SK-N-SH treated with all-trans-retinoic acid at 6 μM for 48 hours (cell line): ENCODE results near the gene PIGW.

Experiments used
- ATAC-seq: fragments of 200-7000 bp; cut with Tn5 transposase; 3 replicates; pipeline ENCODE4 v1.9.1; 2020; ENCODE audit warnings: mild to moderate bottlenecking, moderate library complexity
- ARNTL ChIP-seq: fragments of 450-650 bp; formaldehyde crosslinking; IDR thresholded peaks from 2 replicates; pipeline ENCODE4 v1.5.0; 2020; ENCODE audit warnings: low read depth, mild to moderate bottlenecking, moderate library complexity, borderline replicate concordance
- CSRNP3 ChIP-seq: fragments of 250-450 bp; sonication (Bioruptor Pico); IDR thresholded peaks from 2 replicates; pipeline ENCODE4 v1.5.1; 2021; ENCODE audit warnings: mild to moderate bottlenecking, moderate library complexity
- ESRRG ChIP-seq: fragments of 250-450 bp; sonication (Bioruptor Pico); IDR thresholded peaks from 2 replicates; pipeline ENCODE4 v1.6.1; 2021; ENCODE audit warnings: mild to moderate bottlenecking
- ISL1 ChIP-seq: fragments of 250-450 bp; sonication (Bioruptor Pico); IDR thresholded peaks from 2 replicates; pipeline ENCODE4 v2.1.2; 2022; ENCODE audit warnings: mild to moderate bottlenecking, moderate library complexity
- OSR1 ChIP-seq: fragments of 250-450 bp; sonication (Bioruptor Pico); IDR thresholded peaks from 2 replicates; pipeline ENCODE4 v1.8.0; 2022; ENCODE audit warnings: moderate library complexity, mild to moderate bottlenecking, inconsistent platforms
- PATZ1 ChIP-seq: fragments of 250-450 bp; sonication (Bioruptor Pico); IDR thresholded peaks from 2 replicates; pipeline ENCODE4 v1.8.0; 2020; ENCODE audit warnings: mild to moderate bottlenecking, moderate library complexity, borderline replicate concordance
- POU6F1 ChIP-seq: fragments of 250-450 bp; sonication (Bioruptor Pico); IDR thresholded peaks from 2 replicates; pipeline ENCODE4 v1.8.0; 2021; ENCODE audit warnings: low read depth, mild to moderate bottlenecking, moderate library complexity, borderline replicate concordance
- PPARA ChIP-seq: fragments of 250-450 bp; sonication (Bioruptor Pico); IDR thresholded peaks from 2 replicates; pipeline ENCODE4 v1.5.0; 2020; ENCODE audit warnings: mild to moderate bottlenecking, borderline replicate concordance
- RARB ChIP-seq: fragments of 250-450 bp; sonication (Bioruptor Pico); IDR thresholded peaks from 2 replicates; pipeline ENCODE4 v1.8.0; 2021; ENCODE audit warnings: mild to moderate bottlenecking, moderate library complexity
- SNAI2 ChIP-seq: fragments of 250-450 bp; sonication (Bioruptor Pico); IDR thresholded peaks from 2 replicates; pipeline ENCODE4 v1.5.0; 2020; ENCODE audit warnings: mild to moderate bottlenecking, moderate library complexity
- TCF4 ChIP-seq: fragments of 250-450 bp; sonication (Bioruptor Pico); IDR thresholded peaks from 2 replicates; pipeline ENCODE4 v1.8.0; 2021; ENCODE audit warnings: mild to moderate bottlenecking, moderate library complexity, borderline replicate concordance
- TSHZ2 ChIP-seq: fragments of 250-450 bp; sonication (Bioruptor Pico); IDR thresholded peaks from 2 replicates; pipeline ENCODE4 v1.5.0; 2020; ENCODE audit warnings: mild to moderate bottlenecking, moderate library complexity
- ZC3H10 ChIP-seq: fragments of 250-450 bp; sonication (Bioruptor Pico); IDR thresholded peaks from 2 replicates; pipeline ENCODE4 v1.5.1; 2021; ENCODE audit warnings: mild to moderate bottlenecking, moderate library complexity
- ZFP3 ChIP-seq: fragments of 250-450 bp; sonication (Bioruptor Pico); IDR thresholded peaks from 2 replicates; pipeline ENCODE4 v1.5.0; 2020; ENCODE audit warnings: mild to moderate bottlenecking, moderate library complexity
- ZNF565 ChIP-seq: fragments of 450-650 bp; formaldehyde crosslinking; conservative IDR thresholded peaks from 2 replicates; pipeline ENCODE4 v1.5.0; 2020; ENCODE audit warnings: low read depth, mild to moderate bottlenecking, moderate library complexity
- ZNF70 ChIP-seq: fragments of 450-650 bp; formaldehyde crosslinking; IDR thresholded peaks from 2 replicates; pipeline ENCODE4 v1.5.0; 2020; ENCODE audit warnings: mild to moderate bottlenecking, moderate library complexity
- ZNF8 ChIP-seq: fragments of 450-650 bp; formaldehyde crosslinking; IDR thresholded peaks from 2 replicates; pipeline ENCODE4 v1.5.0; 2020; ENCODE audit warnings: mild to moderate bottlenecking, moderate library complexity

PIGW gene

GRCh38 chr17:36534840-36535668 is at the start of gene PIGW, which contains the start of gene MYO19:
Gene PIGW (plus strand): TSS chr17:36534987. CDS start chr17:36537102, 2,115 bp downstream.
Gene MYO19 (minus strand): TSS chr17:36534868. CDS start chr17:36532538, 2,330 bp downstream.
- peak; percentile 60; the same call in 1 of the 2 replicates for TF ChIP-seq ARNTL (CRISPR knock-in tag)
- no peak for TF ChIP-seq ZNF70 (CRISPR knock-in tag)

GRCh38 chr17:36485027-36485426 is 49.8 kb upstream of the PIGW start:
- TF ChIP-seq RARB (CRISPR knock-in tag) = no peak
- TF ChIP-seq TCF4 (CRISPR knock-in tag) = no peak
- TF ChIP-seq, all 23 proteins: peak for 0
- no peak for ATAC-seq

More at GRCh38 chr17:36534840-36535668, at the start of gene PIGW, which contains the start of gene MYO19:
- peak; percentile 92 for ATAC-seq

GRCh38 chr17:36485805-36486203 is 49.0 kb upstream of the PIGW start:
- TF ChIP-seq ZC3H10 (CRISPR knock-in tag) = no peak
- TF ChIP-seq POU6F1 (CRISPR knock-in tag) = no peak
- TF ChIP-seq CSRNP3 (CRISPR knock-in tag) = no peak
- no peak for TF ChIP-seq PATZ1 (CRISPR knock-in tag)
- TF ChIP-seq ESRRG (CRISPR knock-in tag) = no peak
- TF ChIP-seq, all 23 proteins: peak for 0
- ATAC-seq = no peak

GRCh38 chr17:36486204-36487194 is 48.3 kb upstream of the PIGW start, which contains the start of gene ZNHIT3:
Gene ZNHIT3 (plus strand): TSS chr17:36486681. CDS start chr17:36486700, 19 bp downstream.
- peak; percentile 94 for ATAC-seq
- TF ChIP-seq ZNF565 (CRISPR knock-in tag) (no peak), TSHZ2 (CRISPR knock-in tag) (no peak), ZFP3 (CRISPR knock-in tag) (no peak), OSR1 (CRISPR knock-in tag) (no peak), ZNF8 (CRISPR knock-in tag) (no peak), ESRRG (CRISPR knock-in tag) (no peak), PPARA (CRISPR knock-in tag) (no peak), ISL1 (no peak), SNAI2 (no peak), ARNTL (CRISPR knock-in tag) (no peak)
